Retinal pigment epithelial cell (primary cell): ENCODE results near the gene BRINP3.

Source experiments
- DNase-seq: peaks from one replicate; pipeline ENCODE4 v3.0.0-alpha.2; 2010; ENCODE audit warnings: low read depth
- H3K4me3 ChIP-seq: 2 replicates; pipeline ENCODE4 v1.5.1; 2011; ENCODE audit warnings: mild to moderate bottlenecking, low read length, control low read depth, moderate library complexity
- CTCF ChIP-seq: conservative IDR thresholded peaks from 2 replicates; pipeline ENCODE4 v1.5.1; 2011; ENCODE audit warnings: low read depth, low read length, control low read depth, inconsistent platforms

The BRINP3 gene

GRCh38 chr1:190244406-190244805 is 233.3 kb downstream of the BRINP3 start:
- no peak for TF ChIP-seq CTCF
- H3K4me3 ChIP-seq, result no peak overlapping the region
- DNase-seq, result no peak

- no peak for DNase-seq
- H3K4me3 ChIP-seq, result no peak overlapping the region
- TF ChIP-seq CTCF, result no peak
These were observed 234.6 kb downstream of the BRINP3 start for GRCh38 chr1:190243056-190243455.

GRCh38 chr1:190226006-190226405 is 251.7 kb downstream of the BRINP3 start:
- DNase-seq, result no peak
- H3K4me3 ChIP-seq, result no peak overlapping the region
- TF ChIP-seq CTCF, result no peak

- H3K4me3 ChIP-seq, result no peak overlapping the region
- TF ChIP-seq CTCF, result no peak
- DNase-seq, result no peak
These were observed 265.2 kb downstream of the BRINP3 start for GRCh38 chr1:190212450-190212849.

- DNase-seq, result no peak
- H3K4me3 ChIP-seq, result no peak overlapping the region
- TF ChIP-seq CTCF, result no peak
These were observed 269.9 kb downstream of the BRINP3 start for GRCh38 chr1:190207733-190208132.

- DNase-seq, result peak; percentile 7
- no peak for TF ChIP-seq CTCF
- H3K4me3 ChIP-seq, result no peak overlapping the region
These were observed 272.0 kb downstream of the BRINP3 start for GRCh38 chr1:190205713-190206112.

- no peak for DNase-seq
- no peak overlapping the region for H3K4me3 ChIP-seq
- no peak for TF ChIP-seq CTCF
These were observed 281.6 kb downstream of the BRINP3 start for GRCh38 chr1:190196020-190196419.
